Measurements from ENCODE around the gene RBPMS2. TPM values are rescaled to one million over a fixed set of nuclear protein-coding genes. Genes with fewer than 3 reads are reported as not detected.

The RBPMS2 gene
- total and polyA plus RNA-seq, 4 donors = 0.42 to 7.9 (median 2.4) TPM

DNA sequence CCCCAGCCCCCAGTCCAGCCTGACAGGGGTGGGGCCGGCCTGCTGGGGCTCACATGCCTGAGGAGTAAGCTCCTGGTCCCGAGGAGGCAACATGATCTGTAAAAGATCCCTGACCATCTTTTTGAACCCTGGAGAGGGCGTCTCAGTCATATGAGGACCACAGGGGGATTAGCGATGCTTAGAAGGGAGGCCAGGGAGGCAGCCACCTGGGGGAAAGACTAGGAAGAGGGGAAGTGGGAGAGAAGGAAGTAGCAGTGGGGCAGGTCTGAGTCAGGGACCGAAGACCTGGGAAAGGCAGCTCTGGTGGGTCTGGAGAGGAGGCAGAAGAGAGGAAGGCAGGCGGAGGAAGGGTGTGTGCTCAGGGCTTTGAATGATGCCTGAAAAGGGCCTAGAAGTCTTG lies 31.1 kb upstream of the RBPMS2 start:
- H3K27ac ChIP-seq (ENCODE audit: low read depth in 1 of 2, low read length in 2 of 2) = no peak overlapping the region
- DNase-seq (ENCODE audit: low spot score) = no peak
- TF ChIP-seq REST (IDR thresholded peaks at IDR 0.05) (no peak), HNF4A (conservative IDR thresholded peaks at IDR 0.05) (no peak), NR2F2 (IDR thresholded peaks at IDR 0.05) (no peak), MAX (IDR thresholded peaks at IDR 0.05) (no peak), EGR1 (IDR thresholded peaks at IDR 0.05; ENCODE audit: low read depth in 2 of 2) (no peak), SP1 (IDR thresholded peaks at IDR 0.05) (no peak), RAD21 (IDR thresholded peaks at IDR 0.05) (no peak), GABPA (IDR thresholded peaks at IDR 0.05 in 1 of 2, conservative IDR thresholded peaks at IDR 0.05 in 1 of 2) (no peak), YY1 (IDR thresholded peaks at IDR 0.05) (no peak), RXRA (IDR thresholded peaks at IDR 0.05) (no peak), ATF3 (IDR thresholded peaks at IDR 0.05) (no peak), FOXA1 (IDR thresholded peaks at IDR 0.05) (no peak), FOXA2 (IDR thresholded peaks at IDR 0.05) (no peak), JUND (IDR thresholded peaks at IDR 0.05) (no peak)
- TF ChIP-seq, protein P1, sequence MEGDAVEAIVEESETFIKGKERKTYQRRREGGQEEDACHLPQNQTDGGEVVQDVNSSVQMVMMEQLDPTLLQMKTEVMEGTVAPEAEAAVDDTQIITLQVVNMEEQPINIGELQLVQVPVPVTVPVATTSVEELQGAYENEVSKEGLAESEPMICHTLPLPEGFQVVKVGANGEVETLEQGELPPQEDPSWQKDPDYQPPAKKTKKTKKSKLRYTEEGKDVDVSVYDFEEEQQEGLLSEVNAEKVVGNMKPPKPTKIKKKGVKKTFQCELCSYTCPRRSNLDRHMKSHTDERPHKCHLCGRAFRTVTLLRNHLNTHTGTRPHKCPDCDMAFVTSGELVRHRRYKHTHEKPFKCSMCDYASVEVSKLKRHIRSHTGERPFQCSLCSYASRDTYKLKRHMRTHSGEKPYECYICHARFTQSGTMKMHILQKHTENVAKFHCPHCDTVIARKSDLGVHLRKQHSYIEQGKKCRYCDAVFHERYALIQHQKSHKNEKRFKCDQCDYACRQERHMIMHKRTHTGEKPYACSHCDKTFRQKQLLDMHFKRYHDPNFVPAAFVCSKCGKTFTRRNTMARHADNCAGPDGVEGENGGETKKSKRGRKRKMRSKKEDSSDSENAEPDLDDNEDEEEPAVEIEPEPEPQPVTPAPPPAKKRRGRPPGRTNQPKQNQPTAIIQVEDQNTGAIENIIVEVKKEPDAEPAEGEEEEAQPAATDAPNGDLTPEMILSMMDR (IDR thresholded peaks at IDR 0.05; ENCODE audit: low read depth, low read length, missing input control) = no peak
- TF ChIP-seq, protein P2, sequence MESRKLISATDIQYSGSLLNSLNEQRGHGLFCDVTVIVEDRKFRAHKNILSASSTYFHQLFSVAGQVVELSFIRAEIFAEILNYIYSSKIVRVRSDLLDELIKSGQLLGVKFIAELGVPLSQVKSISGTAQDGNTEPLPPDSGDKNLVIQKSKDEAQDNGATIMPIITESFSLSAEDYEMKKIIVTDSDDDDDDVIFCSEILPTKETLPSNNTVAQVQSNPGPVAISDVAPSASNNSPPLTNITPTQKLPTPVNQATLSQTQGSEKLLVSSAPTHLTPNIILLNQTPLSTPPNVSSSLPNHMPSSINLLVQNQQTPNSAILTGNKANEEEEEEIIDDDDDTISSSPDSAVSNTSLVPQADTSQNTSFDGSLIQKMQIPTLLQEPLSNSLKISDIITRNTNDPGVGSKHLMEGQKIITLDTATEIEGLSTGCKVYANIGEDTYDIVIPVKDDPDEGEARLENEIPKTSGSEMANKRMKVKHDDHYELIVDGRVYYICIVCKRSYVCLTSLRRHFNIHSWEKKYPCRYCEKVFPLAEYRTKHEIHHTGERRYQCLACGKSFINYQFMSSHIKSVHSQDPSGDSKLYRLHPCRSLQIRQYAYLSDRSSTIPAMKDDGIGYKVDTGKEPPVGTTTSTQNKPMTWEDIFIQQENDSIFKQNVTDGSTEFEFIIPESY (IDR thresholded peaks at IDR 0.05) = no peak

GRCh38 chr15:64804619-64805018 lies 29.2 kb upstream of the RBPMS2 start:
- Histone ChIP-seq H3K4me3 (ENCODE audit: low read depth in 1 of 3, low read length in 3 of 3) (no peak overlapping the region), H3K36me3 (ENCODE audit: control insufficient read depth in 4 of 4, insufficient read depth in 3 of 4, low read depth in 1 of 4, low read length in 3 of 4) (no peaks in the 10 kb centered on the region), H3K27me3 (ENCODE audit: control insufficient read depth in 4 of 4, insufficient read depth in 4 of 4, low read length in 3 of 4) (no peaks in the 10 kb centered on the region), H3K4me1 (ENCODE audit: control insufficient read depth in 4 of 4, insufficient read depth in 4 of 4, low read length in 3 of 4) (peaks cover 0 to under 1% (median 0%) of the 10 kb centered on the region in 4 donors), H3K27ac (ENCODE audit: low read depth in 1 of 2, low read length in 2 of 2) (no peak overlapping the region), H3K9me3 (ENCODE audit: control insufficient read depth in 4 of 4, low read length in 3 of 4) (no peaks in the 10 kb centered on the region), H3K9ac (ENCODE audit: low read depth in 1 of 2, low read length in 2 of 2) (no peak overlapping the region)
- 44% methylated on average over 2 of the region's 2 CpGs for WGBS
- TF ChIP-seq, protein P1 (IDR thresholded peaks at IDR 0.05; ENCODE audit: low read depth, low read length, missing input control) = no peak
- TF ChIP-seq TAF1 (conservative IDR thresholded peaks at IDR 0.05) (no peak), RAD21 (IDR thresholded peaks at IDR 0.05) (no peak), FOXA2 (IDR thresholded peaks at IDR 0.05) (no peak), ATF3 (IDR thresholded peaks at IDR 0.05) (no peak), HNF4G (IDR thresholded peaks at IDR 0.05) (no peak), JUND (IDR thresholded peaks at IDR 0.05) (no peak), FOXA1 (IDR thresholded peaks at IDR 0.05) (no peak), GABPA (IDR thresholded peaks at IDR 0.05 in 1 of 2, conservative IDR thresholded peaks at IDR 0.05 in 1 of 2) (no peak)
- TF ChIP-seq, protein P2 (IDR thresholded peaks at IDR 0.05) = no peak
- no peak for DNase-seq (ENCODE audit: low spot score)

More for the DNA sequence above, 31.1 kb upstream of the RBPMS2 start:
- H3K9ac ChIP-seq (ENCODE audit: low read depth in 1 of 2, low read length in 2 of 2) = no peak overlapping the region
- no peaks in the 10 kb centered on the region for H3K9me3 ChIP-seq (ENCODE audit: control insufficient read depth in 4 of 4, low read length in 3 of 4)
- peaks cover 0 to 2% (median 0%) of the 10 kb centered on the region in 4 donors for H3K4me1 ChIP-seq (ENCODE audit: control insufficient read depth in 4 of 4, insufficient read depth in 4 of 4, low read length in 3 of 4)
- H3K36me3 ChIP-seq (ENCODE audit: control insufficient read depth in 4 of 4, insufficient read depth in 3 of 4, low read depth in 1 of 4, low read length in 3 of 4) = no peaks in the 10 kb centered on the region
- 91% methylated on average over 6 of the region's 6 CpGs for WGBS
- H3K27me3 ChIP-seq (ENCODE audit: control insufficient read depth in 4 of 4, insufficient read depth in 4 of 4, low read length in 3 of 4) = no peaks in the 10 kb centered on the region
- H3K4me3 ChIP-seq (ENCODE audit: low read depth in 1 of 3, low read length in 3 of 3) = no peak overlapping the region

All from liver (tissue), 9 donors.